Neutrophil (primary cell): ENCODE results near the gene PEX12.
"Not testable (repeated sequence)": the region's sequence is repeated elsewhere in the genome, so short reads cannot be mapped to it uniquely, and the experiment has no call there.

Experiments
- H3K27ac ChIP-seq: fragments of 200-600 bp; sonication (generic); 2 replicates; pipeline ENCODE4 v1.5.1; 2016; ENCODE audit warnings: mild to moderate bottlenecking, moderate library complexity
- H3K27me3 ChIP-seq: fragments of 200-600 bp; sonication (generic); 2 replicates; pipeline ENCODE4 v1.6.0; 2016; ENCODE audit warnings: mild to moderate bottlenecking
- H3K36me3 ChIP-seq: fragments of 200-600 bp; sonication (generic); 2 replicates; pipeline ENCODE4 v1.5.1; 2017
- H3K4me1 ChIP-seq, 2 experiments: fragments of 200-600 bp in 1 of 2; sonication (generic) in 1 of 2; 1 replicate in 1 of 2; 2 replicates in 1 of 2; pipeline versions ENCODE4 v1.5.1 to v1.6.1; 2013 to 2016; ENCODE audit warnings: low read depth in 1 of 2, low read length in 1 of 2, mild to moderate bottlenecking in 1 of 2, moderate library complexity in 1 of 2; ENCODE audit not compliant: control insufficient read depth in 1 of 2, insufficient read depth in 1 of 2
- H3K4me3 ChIP-seq, 2 experiments: fragments of 200-600 bp in 1 of 2; sonication (generic) in 1 of 2; 1 replicate in 1 of 2; 2 replicates in 1 of 2; pipeline ENCODE4 v1.5.1; 2013 to 2016; ENCODE audit warnings: low read depth in 1 of 2, low read length in 1 of 2, mild to moderate bottlenecking in 1 of 2, moderate library complexity in 1 of 2
- H3K9me3 ChIP-seq: fragments of 200-600 bp; sonication (generic); 2 replicates; pipeline ENCODE4 v1.5.1; 2016
- TF ChIP-seq, protein P1 (sequence below): fragments of 200-600 bp; sonication (generic); IDR thresholded peaks from 2 replicates; pipeline ENCODE4 v1.5.1; 2016; ENCODE audit warnings: antibody characterized with exemption

Gene PEX12

DNA sequence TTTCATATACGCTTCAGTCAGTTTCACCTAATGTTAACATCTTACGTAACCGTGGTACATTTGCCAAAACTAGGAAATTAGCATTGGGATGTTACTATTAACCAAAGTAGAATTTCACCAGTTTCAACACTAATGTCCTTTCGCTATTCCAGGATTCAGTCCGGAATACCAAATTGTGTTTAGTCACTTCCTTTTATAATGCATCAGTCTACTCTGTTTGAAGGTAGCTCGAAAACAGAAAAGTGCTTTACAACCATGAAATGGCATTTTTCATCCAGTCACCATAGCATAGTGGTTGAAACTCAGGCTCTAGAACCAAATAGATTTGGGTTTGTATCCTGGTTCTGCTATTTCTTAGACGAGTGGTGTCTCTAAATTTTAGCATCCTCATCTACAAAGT, 38.2 kb upstream of the PEX12 start:
- no peaks in the 10 kb centered on the region for H3K9me3 ChIP-seq
- no peak overlapping the region for H3K4me3 ChIP-seq
- H3K27me3 ChIP-seq = no peaks in the 10 kb centered on the region
- no peak overlapping the region for H3K27ac ChIP-seq
- H3K4me1 ChIP-seq = no peaks in the 10 kb centered on the region
- TF ChIP-seq, protein P1, sequence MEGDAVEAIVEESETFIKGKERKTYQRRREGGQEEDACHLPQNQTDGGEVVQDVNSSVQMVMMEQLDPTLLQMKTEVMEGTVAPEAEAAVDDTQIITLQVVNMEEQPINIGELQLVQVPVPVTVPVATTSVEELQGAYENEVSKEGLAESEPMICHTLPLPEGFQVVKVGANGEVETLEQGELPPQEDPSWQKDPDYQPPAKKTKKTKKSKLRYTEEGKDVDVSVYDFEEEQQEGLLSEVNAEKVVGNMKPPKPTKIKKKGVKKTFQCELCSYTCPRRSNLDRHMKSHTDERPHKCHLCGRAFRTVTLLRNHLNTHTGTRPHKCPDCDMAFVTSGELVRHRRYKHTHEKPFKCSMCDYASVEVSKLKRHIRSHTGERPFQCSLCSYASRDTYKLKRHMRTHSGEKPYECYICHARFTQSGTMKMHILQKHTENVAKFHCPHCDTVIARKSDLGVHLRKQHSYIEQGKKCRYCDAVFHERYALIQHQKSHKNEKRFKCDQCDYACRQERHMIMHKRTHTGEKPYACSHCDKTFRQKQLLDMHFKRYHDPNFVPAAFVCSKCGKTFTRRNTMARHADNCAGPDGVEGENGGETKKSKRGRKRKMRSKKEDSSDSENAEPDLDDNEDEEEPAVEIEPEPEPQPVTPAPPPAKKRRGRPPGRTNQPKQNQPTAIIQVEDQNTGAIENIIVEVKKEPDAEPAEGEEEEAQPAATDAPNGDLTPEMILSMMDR = no peak
- peaks cover 47% of the 10 kb centered on the region for H3K36me3 ChIP-seq

DNA sequence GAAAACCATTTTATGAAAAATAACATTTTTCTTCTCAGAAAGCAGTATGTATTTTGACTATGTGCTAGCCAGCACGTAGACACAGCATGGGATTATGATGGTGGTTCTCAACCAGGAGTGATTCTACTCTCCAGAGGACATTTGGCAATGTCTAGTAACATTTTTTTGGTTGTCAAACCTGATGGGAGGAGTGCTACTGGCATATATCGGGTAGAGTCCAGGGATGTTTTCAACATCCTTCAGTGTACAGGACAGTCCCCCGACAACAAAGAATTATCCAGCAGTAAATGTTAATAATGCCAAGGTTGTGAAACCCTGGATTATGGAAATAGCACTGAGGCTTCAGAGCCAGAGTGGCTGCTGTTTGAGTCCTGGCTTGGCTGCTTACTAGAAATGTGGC, 36.4 kb upstream of the PEX12 start:
- no peak overlapping the region for H3K27ac ChIP-seq
- no peaks in the 10 kb centered on the region for H3K4me1 ChIP-seq
- TF ChIP-seq, protein P1 = no peak
- H3K36me3 ChIP-seq = peaks cover 57% of the 10 kb centered on the region
- H3K9me3 ChIP-seq = no peaks in the 10 kb centered on the region
- H3K4me3 ChIP-seq = no peak overlapping the region
- no peaks in the 10 kb centered on the region for H3K27me3 ChIP-seq

DNA sequence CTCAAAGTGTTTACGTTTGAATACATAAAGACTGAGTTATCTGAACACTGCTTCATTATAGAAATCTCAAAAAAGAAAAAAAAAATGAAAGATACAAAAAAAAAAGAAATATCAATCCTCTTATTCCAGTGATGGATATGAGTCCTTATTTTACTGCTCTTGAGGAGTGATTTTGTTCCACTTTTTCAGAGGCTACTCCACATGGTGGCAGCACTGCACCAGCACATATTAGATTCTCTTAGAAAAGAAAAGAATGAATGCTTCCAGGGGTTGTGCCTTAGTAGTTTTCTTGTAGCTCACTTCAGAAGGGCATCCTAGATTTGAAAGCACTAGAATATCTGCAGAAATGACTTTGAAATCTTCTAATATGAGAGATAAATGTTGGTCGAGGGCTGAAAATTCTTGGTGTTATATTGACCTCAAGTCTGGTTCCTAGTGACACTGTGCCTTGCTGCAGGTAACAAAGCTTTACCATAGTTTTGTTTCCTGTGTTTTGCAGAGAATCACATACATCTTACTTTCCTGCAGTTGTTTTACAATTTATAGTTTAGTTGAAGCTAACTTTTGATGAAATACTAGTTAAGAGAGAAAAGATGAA, 34.7 kb upstream of the PEX12 start:
- TF ChIP-seq, protein P1 = no peak
- H3K27ac ChIP-seq = no peak overlapping the region
- H3K4me1 ChIP-seq = no peaks in the 10 kb centered on the region
- H3K4me3 ChIP-seq = no peak overlapping the region
- H3K36me3 ChIP-seq = peaks cover 66% of the 10 kb centered on the region
- no peaks in the 10 kb centered on the region for H3K9me3 ChIP-seq
- H3K27me3 ChIP-seq = no peaks in the 10 kb centered on the region

DNA sequence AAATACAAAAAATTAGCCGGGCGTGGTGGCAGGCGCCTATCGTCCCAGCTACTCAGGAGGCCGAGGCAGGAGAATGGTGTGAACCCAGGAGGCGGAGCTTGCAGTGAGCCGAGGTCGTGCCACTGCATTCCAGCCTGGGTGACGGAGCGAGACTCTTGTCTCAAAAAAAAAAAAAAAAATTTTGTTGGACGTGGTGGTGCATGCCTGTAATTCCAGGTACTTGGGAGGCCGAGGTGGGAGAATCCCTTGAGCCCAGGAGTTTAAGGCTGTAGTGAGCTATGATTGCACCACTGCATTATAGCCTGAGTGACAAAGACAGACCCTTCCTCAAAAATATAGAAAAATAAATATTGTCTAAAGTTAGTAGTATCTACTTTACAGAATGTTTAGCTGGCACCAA, 32.4 kb upstream of the PEX12 start:
- not testable (repeated sequence) for H3K27me3 ChIP-seq, H3K27ac ChIP-seq, H3K4me1 ChIP-seq, H3K4me3 ChIP-seq, H3K9me3 ChIP-seq
- H3K36me3 ChIP-seq = peaks cover 86% of the 10 kb centered on the region

- no peaks in the 10 kb centered on the region for H3K9me3 ChIP-seq
- H3K27me3 ChIP-seq = no peaks in the 10 kb centered on the region
- peaks cover 87% of the 10 kb centered on the region for H3K36me3 ChIP-seq
- no peak overlapping the region for H3K4me3 ChIP-seq
- H3K4me1 ChIP-seq = no peaks in the 10 kb centered on the region
- TF ChIP-seq, protein P1 = no peak
- no peak overlapping the region for H3K27ac ChIP-seq
Measured at GRCh38 chr17:35609831-35610230, 31.5 kb upstream of the PEX12 start.

DNA sequence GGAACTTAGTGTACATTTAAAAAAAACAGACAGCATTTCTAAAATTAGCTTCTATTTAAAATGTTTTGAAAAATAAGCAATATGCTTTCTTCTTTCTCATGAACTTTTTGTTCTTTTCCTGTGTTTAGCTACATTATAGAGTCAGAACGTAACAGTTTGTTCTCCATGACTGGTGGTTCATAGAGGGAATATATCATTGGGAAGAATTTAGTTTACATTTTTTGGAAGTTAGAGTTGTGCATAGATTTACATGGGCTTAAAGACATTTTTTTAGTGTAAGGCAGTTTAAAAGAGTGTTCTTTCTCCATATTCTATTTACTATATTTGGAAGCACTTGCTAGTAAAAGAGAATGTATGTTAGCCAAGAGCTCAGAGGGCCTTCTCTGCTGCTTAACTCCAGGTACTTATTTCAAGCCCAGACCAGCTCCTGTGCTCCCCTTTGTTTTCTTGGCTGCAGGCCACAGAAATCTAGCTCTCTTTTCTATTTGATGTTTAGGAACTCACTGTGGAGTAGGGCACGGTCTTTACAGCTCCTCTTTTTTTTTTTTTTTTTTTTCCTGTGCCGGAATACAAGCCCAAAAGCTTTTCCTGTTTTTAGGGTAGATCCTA, 29.0 kb upstream of the PEX12 start:
- H3K4me1 ChIP-seq = no peaks in the 10 kb centered on the region
- no peak overlapping the region for H3K27ac ChIP-seq
- H3K4me3 ChIP-seq = no peak overlapping the region
- peaks cover 92% of the 10 kb centered on the region for H3K36me3 ChIP-seq
- H3K9me3 ChIP-seq = no peaks in the 10 kb centered on the region
- TF ChIP-seq, protein P1 = no peak
- no peaks in the 10 kb centered on the region for H3K27me3 ChIP-seq
